ENCODE data around the gene CAMK1D.
"Not testable (repeated sequence)": the region's sequence is repeated elsewhere in the genome, so short reads cannot be mapped to it uniquely, and the experiment has no call there.

Gene CAMK1D

GRCh38 chr10:12730809-12731519 is 381.6 kb downstream of the CAMK1D start:
- no peak for DNase-seq

DNA sequence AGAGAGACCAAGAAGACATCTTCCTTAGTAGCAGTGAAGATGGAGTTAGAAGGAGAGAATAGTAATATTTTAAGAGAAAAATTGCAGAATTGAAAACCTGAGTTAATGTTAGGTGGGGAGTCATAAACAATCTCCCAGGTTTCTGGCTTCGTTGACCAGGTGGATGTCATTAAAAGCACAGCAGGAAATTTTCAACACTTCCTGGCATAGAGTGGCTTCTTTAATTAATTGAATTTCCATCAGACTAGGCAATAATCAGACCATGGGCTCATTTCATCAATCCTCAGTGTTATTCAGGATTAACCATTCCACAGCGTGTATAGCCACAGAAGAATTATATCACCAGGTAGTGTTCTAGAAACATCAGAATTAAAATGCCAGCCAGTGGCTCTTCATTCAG is 383.9 kb downstream of the CAMK1D start:
- no peak for DNase-seq

DNA sequence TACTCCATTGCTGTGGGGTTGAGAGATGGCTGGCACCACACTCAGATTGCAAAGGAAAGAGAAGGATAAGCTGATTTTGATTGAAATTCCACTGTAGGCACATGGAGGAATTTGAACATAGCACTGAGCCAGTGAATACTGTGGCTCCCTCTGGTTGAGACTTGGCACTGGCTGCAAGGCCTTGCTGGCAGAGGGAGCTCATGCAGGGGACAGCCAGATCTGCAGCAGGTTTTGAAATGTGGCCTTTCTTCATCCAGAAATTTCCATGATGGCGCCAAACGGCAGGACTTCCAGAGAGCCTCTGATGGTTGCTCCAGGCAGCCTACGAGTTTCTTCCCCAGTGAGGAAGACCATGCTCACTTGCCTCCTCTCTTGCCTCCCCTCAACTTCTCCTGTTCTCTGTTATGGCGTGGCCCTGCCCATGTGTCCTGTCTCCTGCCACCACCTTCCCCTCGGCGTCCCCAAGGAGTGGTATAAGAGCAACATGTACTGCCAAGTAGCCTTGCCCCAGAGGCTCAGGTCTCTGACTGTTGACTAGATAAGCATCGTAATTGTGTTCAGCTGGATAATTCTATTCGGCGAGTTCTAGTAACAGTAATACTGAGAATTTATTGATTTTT is 386.6 kb downstream of the CAMK1D start:
- DNase-seq: no peak

DNA sequence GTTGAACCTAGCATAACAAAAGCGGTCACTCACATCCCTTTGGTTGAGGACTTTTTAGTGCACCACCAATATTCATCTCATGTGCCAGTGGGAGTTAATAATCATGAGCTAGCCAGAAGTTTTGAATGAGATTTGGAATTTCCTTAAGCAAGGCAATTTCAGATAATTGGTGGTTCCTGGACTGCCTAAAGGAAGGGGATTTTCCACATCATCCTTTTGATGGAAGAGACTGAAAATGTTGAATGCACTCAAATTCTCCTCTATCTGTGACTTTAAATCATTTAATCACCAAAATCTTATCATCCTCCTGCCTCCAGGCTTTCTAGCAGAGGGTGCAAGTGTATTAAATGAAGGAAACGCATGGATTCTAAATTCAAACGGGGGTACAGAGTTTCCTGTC is 391.5 kb downstream of the CAMK1D start:
- DNase-seq: no peak

DNA sequence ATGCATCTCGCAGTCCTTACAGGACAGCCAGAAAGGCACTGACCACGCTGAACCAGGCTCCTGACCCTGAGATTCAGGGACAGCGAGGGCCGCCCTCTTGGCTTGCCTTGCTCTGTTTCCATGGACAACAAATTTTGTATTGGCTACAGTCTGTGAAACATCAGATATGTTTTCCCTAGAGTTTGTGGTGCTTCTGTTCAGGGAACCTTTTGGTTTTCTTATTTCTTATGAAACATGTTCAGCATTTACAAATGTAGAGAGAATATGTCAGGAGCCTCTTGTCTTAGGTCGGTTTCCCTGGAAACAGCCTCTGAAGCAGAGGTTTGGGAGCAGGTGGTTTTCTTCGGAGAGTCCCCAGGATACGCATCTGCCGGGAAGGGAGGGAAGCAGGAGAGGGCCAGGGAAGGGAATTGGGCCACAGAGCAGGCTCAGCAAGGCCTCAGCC is 392.0 kb downstream of the CAMK1D start:
- DNase-seq: peak; percentile 70

DNA sequence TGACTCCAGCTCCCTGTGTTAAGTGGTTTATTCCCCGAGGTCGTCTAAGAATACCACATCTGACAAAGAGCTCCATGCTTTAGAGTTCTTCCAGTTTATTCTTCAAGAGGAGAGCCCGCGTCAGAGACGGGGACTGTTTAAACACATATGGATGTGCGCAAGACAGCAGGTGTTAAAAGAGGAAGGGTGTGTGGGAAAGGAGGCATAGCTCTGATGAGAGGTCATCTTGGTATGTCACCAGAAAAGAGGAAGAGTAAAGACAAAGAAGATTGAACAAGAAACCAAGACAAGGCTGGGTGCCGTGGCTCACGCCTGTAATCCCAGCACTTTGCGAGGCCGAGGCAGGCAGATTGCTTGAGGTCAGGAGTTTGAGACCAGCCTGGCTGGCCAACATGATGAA is 393.4 kb downstream of the CAMK1D start:
- no peak for DNase-seq

DNA sequence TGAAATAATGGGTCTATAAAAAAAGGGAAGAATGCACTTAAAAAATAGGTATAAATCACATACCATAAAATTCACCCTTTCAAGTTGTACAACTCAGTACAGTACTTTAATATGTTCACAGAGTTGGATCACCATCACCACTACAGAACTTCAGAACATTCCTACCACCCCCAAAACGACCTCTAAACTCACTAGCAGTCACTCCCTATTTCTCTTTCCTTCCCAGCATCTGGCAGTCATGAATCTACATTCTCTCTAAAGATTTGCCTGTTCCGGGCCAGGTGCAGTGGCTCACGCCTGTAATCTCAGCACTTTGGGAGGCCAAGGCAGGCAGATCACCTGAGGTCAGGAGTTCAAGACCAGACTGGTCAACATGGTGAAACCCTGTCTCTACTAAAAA is 394.1 kb downstream of the CAMK1D start:
- not testable (repeated sequence) for DNase-seq

DNA sequence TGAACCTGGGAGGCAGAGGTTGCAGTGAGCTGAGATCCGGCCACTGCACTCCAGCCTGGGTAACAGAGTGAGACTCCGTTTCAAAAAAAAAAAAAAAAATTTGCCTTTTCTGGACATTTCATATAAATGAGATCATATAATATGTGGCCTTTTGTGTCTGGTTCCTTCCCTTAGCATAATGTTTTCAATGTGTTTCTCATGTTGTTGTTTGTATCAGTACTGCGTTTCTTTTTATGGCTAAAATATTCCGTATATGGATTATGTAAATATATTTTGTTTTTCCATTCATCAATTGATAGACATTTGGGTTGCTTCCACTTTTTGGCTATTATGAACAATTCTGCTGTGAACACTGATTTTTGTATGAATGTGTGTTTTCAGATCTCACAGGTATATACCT is 394.6 kb downstream of the CAMK1D start:
- DNase-seq: no peak

GRCh38 chr10:12748186-12748585 is 398.8 kb downstream of the CAMK1D start:
- DNase-seq: peak; percentile 32

DNA sequence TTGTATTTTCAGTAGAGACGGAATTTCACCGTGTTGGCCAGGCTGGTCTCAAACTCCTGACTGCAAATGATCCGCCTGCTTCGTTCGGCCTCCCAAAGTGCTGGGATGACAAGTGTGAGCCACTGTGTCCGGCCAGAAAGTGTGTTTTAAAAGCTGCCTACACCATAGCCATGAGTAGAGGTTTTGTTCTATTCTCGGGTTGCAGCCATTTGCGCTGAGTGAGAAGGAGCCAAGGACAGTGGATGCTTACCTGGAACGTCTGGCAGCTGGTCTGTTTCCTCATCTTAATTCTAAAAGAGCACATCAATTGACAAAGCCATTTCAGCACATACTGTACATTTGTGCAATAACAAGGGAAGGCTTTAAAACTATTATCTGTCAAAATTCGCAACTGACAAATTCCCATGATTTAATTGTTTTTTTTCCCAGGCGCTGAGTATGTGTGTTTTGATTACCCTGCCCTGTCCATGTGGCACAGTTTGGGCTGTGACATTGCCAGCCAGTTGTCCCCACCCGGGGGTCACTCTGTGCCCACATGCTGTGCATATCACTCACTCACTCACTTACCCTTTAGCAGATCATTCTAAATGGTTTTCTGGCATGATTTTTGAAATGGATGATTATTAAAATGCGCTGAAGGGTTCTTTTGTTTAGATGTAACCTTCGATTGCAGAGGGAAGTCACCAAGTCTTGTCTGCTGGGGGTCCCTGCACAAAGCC is 400.6 kb downstream of the CAMK1D start:
- no peak for DNase-seq

- DNase-seq: no peak
These were observed 401.3 kb downstream of the CAMK1D start for GRCh38 chr10:12750526-12751201.

DNA sequence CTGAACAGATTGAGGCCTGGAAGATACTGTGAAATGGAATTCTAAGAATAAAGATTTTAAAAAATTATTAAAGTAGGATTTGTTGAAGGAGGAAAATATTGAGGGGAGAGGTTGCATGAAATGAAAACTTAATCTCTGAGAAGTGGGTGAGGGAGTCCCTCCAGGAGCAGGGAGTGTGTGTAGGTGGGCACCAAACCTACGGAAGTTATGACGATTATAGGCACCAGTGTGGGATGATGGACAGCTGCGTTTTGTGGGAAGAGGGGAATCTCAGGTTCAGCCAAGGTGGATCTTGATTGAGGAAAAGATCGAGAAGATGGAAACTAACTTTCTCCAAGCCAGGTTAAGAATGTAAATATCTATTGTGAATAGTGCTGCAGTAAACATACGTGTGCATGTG is 405.7 kb downstream of the CAMK1D start:
- DNase-seq: no peak

- DNase-seq: no peak
These were observed 408.0 kb downstream of the CAMK1D start for GRCh38 chr10:12757351-12757750.

- DNase-seq: no peak
These were observed 408.9 kb downstream of the CAMK1D start for GRCh38 chr10:12758271-12758670.

- DNase-seq: no peak
These were observed 416.9 kb downstream of the CAMK1D start for GRCh38 chr10:12766223-12766622.

DNA sequence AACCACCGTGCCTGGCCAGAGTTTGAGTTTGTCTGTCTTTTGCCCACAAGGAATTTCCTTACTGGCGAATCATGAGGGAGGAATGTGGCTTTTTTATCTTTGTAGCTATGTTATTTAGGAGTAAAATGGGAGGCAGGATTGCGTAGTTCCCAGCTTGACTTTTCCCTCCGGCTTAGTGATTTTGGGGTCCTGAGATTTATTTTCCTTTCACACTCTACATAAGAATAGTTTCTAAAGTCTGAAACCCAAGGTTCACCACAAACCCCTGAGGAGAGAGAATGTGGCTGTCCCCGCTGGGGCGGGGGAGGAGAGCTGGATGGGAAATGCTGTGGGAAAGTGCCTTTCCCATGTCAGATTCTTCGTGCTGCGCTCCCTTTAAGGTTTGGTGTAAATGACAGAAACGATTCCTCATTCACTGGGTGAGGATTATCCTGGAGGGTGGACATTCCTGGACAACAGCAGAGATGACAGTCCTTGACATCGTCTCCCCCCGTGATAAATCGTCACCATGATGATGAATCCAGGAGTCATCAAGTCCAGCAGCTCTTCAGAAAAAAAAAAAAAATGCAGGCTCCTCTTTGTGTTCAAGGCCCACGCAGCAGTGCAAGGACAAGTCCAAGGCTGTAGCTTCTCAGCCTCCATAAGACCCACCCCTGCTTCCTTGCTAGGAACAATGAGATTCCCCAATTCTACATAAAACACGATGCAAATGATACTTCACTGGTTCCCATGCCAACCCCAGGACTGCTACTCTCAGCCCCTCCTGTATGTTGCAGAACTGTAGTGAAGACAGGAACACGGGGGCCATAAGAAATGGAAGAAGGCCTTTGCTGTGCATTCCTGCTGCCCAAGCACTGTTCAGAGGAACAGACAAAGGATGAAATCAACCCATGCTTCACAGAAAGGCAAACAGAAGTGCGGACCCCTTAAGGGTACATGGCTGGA is 419.1 kb downstream of the CAMK1D start:
- no peak for DNase-seq

DNA sequence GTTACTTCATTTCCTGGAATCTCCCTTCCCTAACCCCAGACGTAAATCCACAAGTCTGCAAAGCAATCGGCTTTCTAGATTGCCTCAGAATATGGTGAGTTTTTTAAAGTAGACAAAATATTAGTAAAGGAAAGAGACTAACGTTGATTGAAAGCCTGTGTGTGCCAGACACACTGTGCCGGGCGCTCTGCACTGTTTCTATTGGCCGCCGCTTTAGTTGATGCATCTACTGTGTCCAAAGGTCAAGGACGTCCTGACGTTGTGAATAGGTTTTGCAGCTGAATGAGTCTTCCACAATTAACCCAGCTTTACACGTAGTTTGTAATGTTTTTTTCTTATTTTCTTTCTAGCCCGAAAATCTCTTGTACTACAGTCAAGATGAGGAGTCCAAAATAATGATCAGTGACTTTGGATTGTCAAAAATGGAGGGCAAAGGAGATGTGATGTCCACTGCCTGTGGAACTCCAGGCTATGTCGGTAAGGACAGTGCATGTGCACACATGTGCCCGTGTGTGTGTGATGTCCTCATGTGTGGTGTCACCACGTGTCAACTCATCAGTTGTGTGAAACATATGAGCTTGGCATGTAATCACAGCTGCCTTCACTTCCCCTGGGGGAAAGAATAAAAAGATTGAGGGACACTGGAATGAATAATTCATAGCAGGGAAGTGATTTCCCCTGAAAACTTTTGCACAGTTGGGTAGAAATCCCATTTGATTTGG is 420.1 kb downstream of the CAMK1D start:
- no peak for DNase-seq

DNA sequence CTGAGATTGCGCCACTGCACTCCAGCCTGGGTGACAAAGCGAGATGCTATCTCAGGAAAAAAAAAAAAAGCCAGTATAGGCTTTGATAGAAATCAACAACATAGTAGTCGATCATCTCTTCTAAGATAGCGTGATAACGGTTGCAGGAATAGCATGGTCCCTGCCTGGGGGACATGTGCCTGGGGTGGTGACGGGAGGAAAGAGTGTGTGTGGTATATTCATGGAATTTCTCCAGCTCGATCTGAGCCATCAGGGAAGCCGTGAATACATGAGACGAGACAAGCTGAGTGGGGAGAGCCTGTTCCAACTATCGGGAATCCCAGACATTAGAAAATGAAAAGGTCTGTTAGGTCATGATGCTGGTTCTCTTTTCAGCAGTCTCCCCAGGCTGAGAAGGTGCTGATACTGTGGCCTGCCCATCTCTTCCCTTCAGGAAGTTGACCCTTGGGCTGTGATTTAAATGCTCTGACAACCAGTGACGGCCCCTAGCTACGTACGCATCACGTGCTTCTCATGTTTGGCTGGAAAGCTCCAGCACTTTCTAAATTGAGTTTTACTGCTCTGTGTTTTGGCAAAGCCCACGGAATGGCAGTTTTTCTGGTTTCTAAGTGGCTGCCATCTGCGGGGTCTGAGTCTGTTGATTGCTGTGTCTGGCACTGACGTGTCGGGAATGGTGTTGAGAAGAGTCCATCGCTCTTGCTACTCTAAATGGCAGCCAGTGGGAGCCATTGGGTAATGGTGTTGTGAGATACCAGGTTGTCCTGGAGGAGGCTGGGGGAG is 422.8 kb downstream of the CAMK1D start:
- no peak for DNase-seq

- no peak for DNase-seq
These were observed 423.6 kb downstream of the CAMK1D start for GRCh38 chr10:12772797-12773587.

Data from right hindlimb (tissue), 1 donor.